K562 (cell line): Measurements from ENCODE around the gene ALDH1A3. TPM values are rescaled to one million over a fixed set of nuclear protein-coding genes. Genes with fewer than 3 reads are reported as not detected.

ENCODE experiments used
- ATAC-seq: fragments of 200-7000 bp; cut with Tn5 transposase; 3 replicates; pipeline ENCODE4 v1.9.1; 2020; ENCODE audit warnings: moderate library complexity
- BruUV-seq: library from RNA; stranded (reverse); fragments of 400-500 nt; replicated peaks from 2 replicates; lab custom pipeline; 2021; lab: Mats Ljungman, UMichigan
- CTCF ChIA-PET: fragments of 300-600 bp; formaldehyde crosslinking; extraction: SDS; loops from one replicate; lab custom pipeline; 2021; ENCODE audit warnings: low intra/inter-chr PET ratio; lab: Yijun Ruan, JAX
- POLR2A ChIA-PET: fragments of 300-600, 350-650 bp; sonication (Branson Sonifier 250); formaldehyde crosslinking; extraction: SDS; loops from one replicate; lab custom pipeline; 2021; ENCODE audit warnings: antibody characterized with exemption, inconsistent platforms; lab: Yijun Ruan, JAX
- DNase-seq, 4 experiments: peaks; one replicate each; pipeline versions ENCODE4 v3.0.0 to v3.0.0-alpha.2; 2011 to 2018; ENCODE audit warnings: low spot score in 3 of 4, mixed read lengths in 3 of 4; ENCODE audit errors: extremely low read depth in 1 of 4
- FAIRE-seq: peaks from 2 replicates; lab custom pipeline; 2011; peaks lifted over from hg19 to GRCh38; lab: Jason Lieb, UNC
- H2AFZ ChIP-seq: 2 replicates; pipeline ENCODE4 v1.6.0; 2011; ENCODE audit warnings: low read depth, low read length, control low read depth, inconsistent platforms
- H3K27ac ChIP-seq: fragments of 200-600 bp; 3 replicates; pipeline ENCODE4 v1.8.0; 2011; ENCODE audit warnings: low read depth, mild to moderate bottlenecking, control low read depth, inconsistent platforms, low read length, moderate library complexity, mixed read lengths; ENCODE audit errors: extremely low read depth
- H3K27me3 ChIP-seq, 2 experiments: fragments of 300-600 bp in 1 of 2; 2 replicates in 1 of 2; 3 replicates in 1 of 2; pipeline versions ENCODE4 v1.6.0 to v1.8.0; 2011; ENCODE audit warnings: inconsistent platforms in 2 of 2, low read length in 2 of 2, mild to moderate bottlenecking in 1 of 2, mixed read lengths in 1 of 2, moderate library complexity in 1 of 2; ENCODE audit not compliant: control insufficient read depth in 2 of 2, insufficient read depth in 2 of 2
- H3K36me3 ChIP-seq: fragments of 300-600 bp; 3 replicates; pipeline ENCODE4 v1.8.0; 2011; ENCODE audit warnings: mild to moderate bottlenecking, low read length, inconsistent platforms; ENCODE audit not compliant: control insufficient read depth, insufficient read depth
- H3K4me1 ChIP-seq, 2 experiments: fragments of 200-600 bp in 1 of 2; replicated peaks in 1 of 2; 2 replicates in 1 of 2; 3 replicates in 1 of 2; pipeline versions ENCODE4 v1.5.1 to v1.8.0; 2011; ENCODE audit warnings: inconsistent platforms in 2 of 2, low read length in 2 of 2, mild to moderate bottlenecking in 1 of 2, mixed read lengths in 1 of 2, moderate library complexity in 1 of 2; ENCODE audit not compliant: control insufficient read depth in 2 of 2, insufficient read depth in 2 of 2
- H3K4me2 ChIP-seq: 2 replicates; pipeline ENCODE4 v1.6.1; 2011; ENCODE audit warnings: low read length, control low read depth, inconsistent platforms, mixed read lengths; ENCODE audit not compliant: insufficient read depth
- H3K4me3 ChIP-seq: fragments of 200-600 bp; sonication (generic), shearing (Covaris generic); 2 replicates; pipeline ENCODE4 v1.5.1; 2016; ENCODE audit warnings: control low read depth, inconsistent platforms
- H3K79me2 ChIP-seq: fragments of 200-600 bp; 3 replicates; pipeline ENCODE4 v1.8.0; 2011; ENCODE audit warnings: low read length, inconsistent platforms; ENCODE audit not compliant: control insufficient read depth, insufficient read depth
- H3K9ac ChIP-seq, 2 experiments: 2 replicates each; pipeline versions ENCODE4 v1.6.0 to v1.6.1; 2011; ENCODE audit warnings: low read depth in 2 of 2, low read length in 2 of 2, control low read depth in 1 of 2, inconsistent platforms in 1 of 2, mild to moderate bottlenecking in 1 of 2, mixed read lengths in 1 of 2; ENCODE audit not compliant: insufficient read depth in 1 of 2
- H3K9me1 ChIP-seq: one replicate; pipeline ENCODE4 v1.6.0; 2011; ENCODE audit warnings: inconsistent platforms, mild to moderate bottlenecking, low read length, moderate library complexity; ENCODE audit not compliant: control insufficient read depth, insufficient read depth
- H3K9me3 ChIP-seq: replicated peaks from 2 replicates; pipeline ENCODE4 v1.5.1; 2011; ENCODE audit warnings: low read depth, low read length, inconsistent platforms; ENCODE audit not compliant: control insufficient read depth, insufficient read depth
- H4K20me1 ChIP-seq: replicated peaks from 2 replicates; pipeline ENCODE4 v1.6.1; 2011; ENCODE audit warnings: low read length, inconsistent platforms, mixed read lengths; ENCODE audit not compliant: control insufficient read depth, insufficient read depth
- ERF ChIP-seq: fragments of 450-650 bp; formaldehyde crosslinking; IDR thresholded peaks from 2 replicates; pipeline ENCODE4 v1.4.0; 2020; ENCODE audit warnings: mild to moderate bottlenecking, mixed read lengths
- NONO ChIP-seq, 2 experiments: fragments of 200-400 bp in 1 of 2; fragments of 450-650 bp in 1 of 2; formaldehyde crosslinking in 1 of 2; IDR thresholded peaks; 2 replicates each; pipeline ENCODE4 v1.6.1; 2017; ENCODE audit warnings: low read depth in 2 of 2, mild to moderate bottlenecking in 2 of 2, moderate library complexity in 2 of 2, low read length in 1 of 2
- ZNF165 ChIP-seq: fragments of 250-450 bp; sonication (Bioruptor Pico); IDR thresholded peaks from 2 replicates; pipeline ENCODE4 v1.4.0; 2020; ENCODE audit warnings: borderline replicate concordance
- WGBS: fragments of 100-300 bp; shearing (Covaris generic); methylation state at CpG from one replicate; pipeline ENCODE4 v1.1.6; 2016; ENCODE audit warnings: low coverage, mixed read lengths; ENCODE audit not compliant: insufficient coverage; ENCODE audit errors: missing lambda C conversion rate; 5-methylcytosine and 5-hydroxymethylcytosine counted together
- in situ Hi-C: fragments of 300-500 bp; cut with MboI; formaldehyde crosslinking; loops from 4 replicates; pipeline ENCODE4 v1.15.0; 2018; ENCODE audit warnings: inconsistent platforms, mixed read lengths
- intact Hi-C: fragments of 100-400 bp; cut with micrococcal nuclease; formaldehyde crosslinking; loops from 2 replicates; pipeline ENCODE4 v1.14.2; 2022
- polyA plus RNA-seq, 8 experiments: library from polyadenylated mRNA; depleted of rRNA in 4 of 8; stranded (reverse) in 5 of 8; unstranded in 3 of 8; fragments of >200 nt; fragmentation: Nextera tagmentation in 2 of 8; fragmentation: Illumina TruSeq in 1 of 8; extraction: Ambion mirVana in 2 of 8; extraction: Trizol in 1 of 8; gene quantifications; 2 replicates each; pipeline versions ENCODE4 v1.2.1 to v1.2.3, GENCODE V29; 2011 to 2014; ENCODE audit warnings: inconsistent platforms in 1 of 8, missing spikeins in 1 of 8
- total RNA-seq, 7 experiments: library from RNA; depleted of rRNA in 6 of 7; stranded (reverse); fragments of >200 nt in 6 of 7; fragmentation: Illumina TruSeq in 2 of 7; extraction: Trizol in 2 of 7; gene quantifications; 2 replicates each; pipeline versions ENCODE4 v1.2.1 to v1.2.3, GENCODE V29; 2011 to 2021; ENCODE audit warnings: low replicate concordance in 1 of 7

ALDH1A3 gene
- total and polyA plus RNA-seq, 9 of the 15 experiments (the other 6 are each of a cell fraction or from before 2014, with no cell fraction given) = 0.38 TPM; not detected in 8

- in situ Hi-C loops = no loop called here
- Histone ChIP-seq H3K79me2 (no peaks in the 10 kb centered on the region), H2AFZ (no peak overlapping the region), H3K27ac (no peak overlapping the region), H3K36me3 (no peaks in the 10 kb centered on the region), H3K9me3 (no peaks in the 10 kb centered on the region)
- ATAC-seq = no peak
- CTCF ChIA-PET = no interaction called here
- BruUV-seq = no TSS peak
- intact Hi-C loops = no loop called here
- TF ChIP-seq NONO (IDR thresholded peaks at IDR 0.05; ENCODE audit: low read depth in 2 of 2, low read length in 1 of 2) = no peak
- no peak for TF ChIP-seq ERF
- no peak for TF ChIP-seq ZNF165 (CRISPR knock-in tag)
- TF ChIP-seq, all 486 proteins: peak for 0
- under 1% methylated on average over 10 of the region's 10 CpGs for WGBS
- no peak overlapping the region for H3K9ac ChIP-seq
- H3K27me3 ChIP-seq = peaks cover 11 to 12% of the 10 kb centered on the region in 2 experiments; a peak in 4 of 5 replicates
- no peaks in the 10 kb centered on the region for H4K20me1 ChIP-seq
- H3K4me2 ChIP-seq = no peak overlapping the region
- POLR2A ChIA-PET = interaction anchor here (0.6 kb wide), 1 partner anchor 114 kb away, joined by 3 read pairs; no protein-coding TSS in a partner anchor
- H3K4me3 ChIP-seq = no peak overlapping the region
- H3K9me1 ChIP-seq = no peaks in the 10 kb centered on the region
- H3K4me1 ChIP-seq = no peaks in the 10 kb centered on the region
- DNase-seq = no peak
- no peak for FAIRE-seq
Observed at GRCh38 chr15:100947760-100948429, 68.3 kb downstream of the ALDH1A3 start.

GRCh38 chr15:100948430-100948762, 68.8 kb downstream of the ALDH1A3 start:
- no TSS peak for BruUV-seq
- Histone ChIP-seq H2AFZ (no peak overlapping the region), H3K79me2 (no peaks in the 10 kb centered on the region), H4K20me1 (no peaks in the 10 kb centered on the region), H3K4me2 (no peak overlapping the region), H3K9me1 (no peaks in the 10 kb centered on the region), H3K27me3 (peaks cover 11 to 12% of the 10 kb centered on the region in 2 experiments; a peak in 4 of 5 replicates), H3K27ac (no peak overlapping the region), H3K9me3 (no peaks in the 10 kb centered on the region), H3K4me3 (no peak overlapping the region), H3K4me1 (no peaks in the 10 kb centered on the region), H3K9ac (no peak overlapping the region), H3K36me3 (no peaks in the 10 kb centered on the region)
- POLR2A ChIA-PET = no interaction called here
- CTCF ChIA-PET = no interaction called here
- ATAC-seq (no peak), FAIRE-seq (no peak), DNase-seq (no peak)
- 0% methylated on average over 3 of the region's 3 CpGs for WGBS
- intact Hi-C loops (no loop called here), in situ Hi-C loops (no loop called here)
- TF ChIP-seq NONO (IDR thresholded peaks at IDR 0.05; ENCODE audit: low read depth in 2 of 2, low read length in 1 of 2) = no peak
